PC-3 (cell line): Measurements from ENCODE around the gene MLKL. TPM values are rescaled to one million over a fixed set of nuclear protein-coding genes. Genes with fewer than 3 reads are reported as not detected.

Experiments
- ATAC-seq: fragments of 200-7000 bp; cut with Tn5 transposase; 2 replicates; pipeline ENCODE4 v1.9.1; 2020; ENCODE audit warnings: mild to moderate bottlenecking, moderate library complexity
- BruUV-seq: library from RNA; stranded (reverse); fragments of 400-500 nt; replicated peaks from 2 replicates; lab custom pipeline; 2021; lab: Mats Ljungman, UMichigan
- CTCF ChIA-PET: fragments of 300-600 bp; sonication (Branson Sonifier 250); formaldehyde crosslinking; loops from one replicate; lab custom pipeline; 2022; ENCODE audit warnings: antibody characterized with exemption; lab: Charles Lee
- POLR2A ChIA-PET: fragments of 300-600 bp; sonication (Branson Sonifier 250); formaldehyde crosslinking; loops from one replicate; lab custom pipeline; 2022; ENCODE audit warnings: antibody characterized with exemption; ENCODE audit not compliant: unreplicated experiment; lab: Charles Lee
- DNase-seq: peaks from one replicate; pipeline ENCODE4 v3.0.0-alpha.2; 2015
- H2AFZ ChIP-seq: fragments of 300-600 bp; sonication (generic); 2 replicates; pipeline ENCODE4 v1.6.0; 2016; ENCODE audit warnings: antibody characterized with exemption, low read length
- H3F3A ChIP-seq: fragments of 300-600 bp; sonication (generic); one replicate; pipeline ENCODE4 v1.6.0; 2017; ENCODE audit warnings: antibody characterized with exemption, low read length, control low read depth, mild to moderate bottlenecking; ENCODE audit not compliant: unreplicated experiment
- H3K27ac ChIP-seq: fragments of 300-600 bp; sonication (generic); 2 replicates; pipeline ENCODE4 v1.5.1; 2016; ENCODE audit warnings: mild to moderate bottlenecking, low read length
- H3K27me3 ChIP-seq: fragments of 300-600 bp; sonication (generic); 2 replicates; pipeline ENCODE4 v1.6.1; 2016; ENCODE audit warnings: low read length, mixed read lengths
- H3K36me3 ChIP-seq: fragments of 300-600 bp; sonication (generic); 2 replicates; pipeline ENCODE4 v1.6.1; 2016; ENCODE audit warnings: low read depth, mixed run types, low read length, mixed read lengths
- H3K4me1 ChIP-seq: fragments of 300-600 bp; sonication (generic); 2 replicates; pipeline ENCODE4 v1.5.1; 2016; ENCODE audit warnings: low read length; ENCODE audit not compliant: insufficient read depth
- H3K4me2 ChIP-seq: fragments of 300-600 bp; sonication (generic); 2 replicates; pipeline ENCODE4 v1.6.0; 2016; ENCODE audit warnings: low read length
- H3K4me3 ChIP-seq: fragments of 300-600 bp; sonication (generic); 2 replicates; pipeline ENCODE4 v1.5.1; 2016; ENCODE audit warnings: mild to moderate bottlenecking, low read length, mixed read lengths
- H3K79me2 ChIP-seq: fragments of 300-600 bp; sonication (generic); 2 replicates; pipeline ENCODE4 v1.6.1; 2017; ENCODE audit warnings: low read length, mixed read lengths
- H3K9ac ChIP-seq: fragments of 300-600 bp; sonication (generic); 2 replicates; pipeline ENCODE4 v1.6.0; 2016; ENCODE audit warnings: mild to moderate bottlenecking, low read length
- H3K9me2 ChIP-seq: fragments of 300-600 bp; sonication (generic); replicated peaks from 2 replicates; pipeline ENCODE4 v1.6.1; 2016; ENCODE audit warnings: mixed run types, low read length, mixed read lengths
- H3K9me3 ChIP-seq: fragments of 300-600 bp; sonication (generic); 2 replicates; pipeline ENCODE4 v1.6.1; 2016; ENCODE audit warnings: low read length, mixed read lengths
- H4K20me1 ChIP-seq: fragments of 300-600 bp; sonication (generic); 2 replicates; pipeline ENCODE4 v1.6.1; 2016; ENCODE audit warnings: low read length, mixed read lengths
- EZH2 ChIP-seq: fragments of 300-600 bp; sonication (generic); IDR thresholded peaks from one replicate; pipeline ENCODE4 v1.6.1; 2017; ENCODE audit warnings: antibody characterized with exemption, mild to moderate bottlenecking, low read length; ENCODE audit not compliant: unreplicated experiment
- EZH2phosphoT487 ChIP-seq: fragments of 300-600 bp; sonication (generic); IDR thresholded peaks from 2 replicates; pipeline ENCODE4 v1.6.1; 2018; ENCODE audit warnings: mild to moderate bottlenecking, antibody characterized with exemption, low read length, borderline replicate concordance
- intact Hi-C: fragments of 100-400 bp; cut with micrococcal nuclease; formaldehyde crosslinking; loops from 2 replicates; pipeline ENCODE4 v1.9.0; 2023
- total RNA-seq: library from RNA; depleted of rRNA; stranded (reverse); fragments of >200 nt; gene quantifications from 2 replicates; pipeline ENCODE4 v1.2.3, GENCODE V29; 2014
- TF ChIP-seq, protein P1 (sequence below): fragments of 300-600 bp; sonication (generic); conservative IDR thresholded peaks from 2 replicates; pipeline ENCODE4 v1.5.1; 2017; ENCODE audit warnings: antibody characterized with exemption, low read depth, mild to moderate bottlenecking, low read length

The MLKL gene
- total RNA-seq, 1 experiment from 2014 or later: 30.9 TPM

DNA sequence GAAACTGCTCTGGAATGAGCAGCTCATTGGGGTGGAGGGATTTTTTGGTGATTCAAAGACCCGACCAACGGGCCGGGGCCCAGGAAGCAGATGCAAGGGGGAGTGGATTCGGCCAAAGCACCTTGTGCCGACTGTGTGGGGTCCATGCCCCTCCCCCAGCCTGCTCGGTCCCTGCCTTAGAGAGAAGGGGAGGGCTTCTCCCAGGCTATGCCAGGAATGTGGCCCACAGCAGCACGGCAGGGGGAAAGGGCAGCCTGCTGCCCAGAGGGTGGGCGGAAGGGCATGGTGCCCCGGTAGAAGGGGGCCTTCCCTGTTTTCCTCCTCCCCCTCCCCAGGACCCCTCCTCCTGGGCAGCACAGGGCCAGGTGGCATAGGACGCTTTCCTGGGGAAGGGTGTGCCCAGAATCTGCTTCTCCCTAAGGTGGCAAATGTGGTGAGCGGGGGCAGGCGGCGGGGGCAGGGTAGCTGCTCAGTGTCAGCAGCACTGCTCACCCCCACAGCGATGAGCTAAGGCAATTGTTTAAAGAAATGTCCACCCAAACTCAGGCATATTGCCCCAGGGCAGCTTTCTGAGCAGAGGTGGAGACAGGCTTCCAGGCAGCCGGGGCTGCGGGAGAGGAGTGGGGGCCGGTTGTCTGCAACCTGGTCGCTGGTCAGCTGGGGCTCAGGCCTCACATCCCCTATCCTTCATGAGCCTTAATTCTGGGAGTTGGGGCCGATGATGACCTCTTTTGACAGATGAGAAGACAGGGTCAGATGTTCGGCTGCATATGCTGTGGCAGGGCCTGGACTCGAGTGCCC is 33.9 kb upstream of the MLKL start:
- Histone ChIP-seq H3K79me2 (no peaks in the 10 kb centered on the region), H3F3A (no peaks in the 10 kb centered on the region), H3K27me3 (no peaks in the 10 kb centered on the region), H3K4me3 (no peak overlapping the region), H3K27ac (no peak overlapping the region), H3K9ac (no peak overlapping the region), H3K4me2 (no peak overlapping the region), H3K36me3 (no peaks in the 10 kb centered on the region), H2AFZ (no peak overlapping the region), H3K9me3 (no peaks in the 10 kb centered on the region), H4K20me1 (no peaks in the 10 kb centered on the region), H3K4me1 (peaks cover 46% of the 10 kb centered on the region), H3K9me2 (no peaks in the 10 kb centered on the region)
- CTCF ChIA-PET: no interaction called here
- intact Hi-C loops: no loop called here
- BruUV-seq: no TSS peak
- ATAC-seq: no peak
- TF ChIP-seq EZH2phosphoT487: no peak
- no peak for TF ChIP-seq EZH2
- TF ChIP-seq, protein P1, sequence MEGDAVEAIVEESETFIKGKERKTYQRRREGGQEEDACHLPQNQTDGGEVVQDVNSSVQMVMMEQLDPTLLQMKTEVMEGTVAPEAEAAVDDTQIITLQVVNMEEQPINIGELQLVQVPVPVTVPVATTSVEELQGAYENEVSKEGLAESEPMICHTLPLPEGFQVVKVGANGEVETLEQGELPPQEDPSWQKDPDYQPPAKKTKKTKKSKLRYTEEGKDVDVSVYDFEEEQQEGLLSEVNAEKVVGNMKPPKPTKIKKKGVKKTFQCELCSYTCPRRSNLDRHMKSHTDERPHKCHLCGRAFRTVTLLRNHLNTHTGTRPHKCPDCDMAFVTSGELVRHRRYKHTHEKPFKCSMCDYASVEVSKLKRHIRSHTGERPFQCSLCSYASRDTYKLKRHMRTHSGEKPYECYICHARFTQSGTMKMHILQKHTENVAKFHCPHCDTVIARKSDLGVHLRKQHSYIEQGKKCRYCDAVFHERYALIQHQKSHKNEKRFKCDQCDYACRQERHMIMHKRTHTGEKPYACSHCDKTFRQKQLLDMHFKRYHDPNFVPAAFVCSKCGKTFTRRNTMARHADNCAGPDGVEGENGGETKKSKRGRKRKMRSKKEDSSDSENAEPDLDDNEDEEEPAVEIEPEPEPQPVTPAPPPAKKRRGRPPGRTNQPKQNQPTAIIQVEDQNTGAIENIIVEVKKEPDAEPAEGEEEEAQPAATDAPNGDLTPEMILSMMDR: no peak
- DNase-seq: no peak
- POLR2A ChIA-PET: no interaction called here

DNA sequence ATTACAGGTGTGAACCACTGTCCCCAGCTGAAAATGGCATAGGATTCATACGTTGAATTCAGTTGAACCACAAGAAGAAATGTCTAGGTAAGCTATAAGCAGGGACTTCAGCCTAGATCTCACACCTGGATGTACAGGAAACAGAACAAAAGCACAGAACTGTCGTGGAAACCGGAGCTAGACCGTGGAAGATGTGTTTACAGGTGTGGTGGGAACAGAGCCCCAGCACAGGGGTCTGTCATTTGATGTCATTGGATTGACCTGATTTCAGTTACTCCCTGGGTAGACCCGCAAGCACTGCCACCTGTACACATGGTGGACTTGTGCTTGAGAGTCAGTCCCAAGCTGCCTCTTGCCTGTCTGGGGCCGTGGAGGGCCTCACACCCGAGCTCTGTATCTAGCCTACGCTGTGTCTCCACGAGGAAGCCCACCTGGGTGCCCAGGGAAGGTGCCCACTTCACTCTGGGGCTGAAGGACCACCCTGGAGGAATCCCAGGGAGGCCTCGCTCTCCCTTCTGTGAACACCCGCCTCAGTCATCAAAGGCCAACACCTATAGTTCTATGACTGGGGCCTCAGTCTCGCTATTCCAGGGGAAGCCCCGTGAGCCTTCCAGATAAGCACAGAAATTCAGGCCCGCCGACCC is 32.2 kb upstream of the MLKL start:
- ATAC-seq (no peak), DNase-seq (no peak)
- POLR2A ChIA-PET: no interaction called here
- no peaks in the 10 kb centered on the region for H3K79me2 ChIP-seq
- H3K9me3 ChIP-seq: no peaks in the 10 kb centered on the region
- CTCF ChIA-PET: no interaction called here
- H3K9ac ChIP-seq: no peak overlapping the region
- no TSS peak for BruUV-seq
- intact Hi-C loops: no loop called here
- no peak overlapping the region for H3K4me3 ChIP-seq
- H3K36me3 ChIP-seq: no peaks in the 10 kb centered on the region
- TF ChIP-seq EZH2phosphoT487 (no peak), EZH2 (no peak)
- TF ChIP-seq, protein P1: no peak
- H4K20me1 ChIP-seq: no peaks in the 10 kb centered on the region
- H2AFZ ChIP-seq: no peak overlapping the region
- H3K4me2 ChIP-seq: no peak overlapping the region
- H3K27me3 ChIP-seq: no peaks in the 10 kb centered on the region
- peaks cover 34% of the 10 kb centered on the region for H3K4me1 ChIP-seq
- H3F3A ChIP-seq: no peaks in the 10 kb centered on the region
- no peak overlapping the region for H3K27ac ChIP-seq
- H3K9me2 ChIP-seq: no peaks in the 10 kb centered on the region
